SK-N-MC (cell line): ENCODE measurements around the gene ELAPOR2.

Source experiments
- FOXP2 ChIP-seq: optimal IDR thresholded peaks from 2 replicates; pipeline ENCODE3; 2011; ENCODE audit warnings: mild to moderate bottlenecking, moderate library complexity; ENCODE audit not compliant: insufficient read depth; ENCODE audit errors: extremely low read length, control extremely low read depth
- POLR2AphosphoS5 ChIP-seq: IDR thresholded peaks from 2 replicates; pipeline ENCODE4 v1.6.1; 2012; ENCODE audit warnings: mild to moderate bottlenecking, low read depth, low read length, borderline replicate concordance

DNA sequence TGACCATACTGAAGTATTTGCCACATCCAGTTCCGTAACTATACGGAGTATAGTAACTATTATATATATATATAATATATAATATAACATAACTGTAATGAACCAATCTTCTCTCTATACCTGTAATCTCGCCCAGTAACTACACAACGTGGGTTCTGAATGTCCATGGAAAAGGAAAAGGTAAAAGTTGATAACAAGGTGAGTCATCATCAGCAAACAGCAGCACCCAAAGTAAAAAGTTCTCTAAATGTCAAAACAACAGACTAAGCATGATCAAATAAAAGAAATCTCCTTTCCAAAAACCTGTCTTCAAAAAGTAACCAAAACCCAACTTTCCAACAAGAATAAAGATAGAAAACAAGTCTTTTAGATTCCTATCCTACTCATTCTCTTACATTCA is 42.8 kb downstream of the ELAPOR2 start:
- TF ChIP-seq POLR2AphosphoS5: no peak
- no peak for TF ChIP-seq FOXP2
